Measurements from ENCODE around the gene PRMT9. TPM values are rescaled to one million over a fixed set of nuclear protein-coding genes. Genes with fewer than 3 reads are reported as not detected.

PRMT9 gene
- total and polyA plus RNA-seq, 10 of the 15 experiments (the other 5 are each of a cell fraction or from before 2014, with no cell fraction given) = 4.1 to 11.8 (median 7.6) TPM

DNA sequence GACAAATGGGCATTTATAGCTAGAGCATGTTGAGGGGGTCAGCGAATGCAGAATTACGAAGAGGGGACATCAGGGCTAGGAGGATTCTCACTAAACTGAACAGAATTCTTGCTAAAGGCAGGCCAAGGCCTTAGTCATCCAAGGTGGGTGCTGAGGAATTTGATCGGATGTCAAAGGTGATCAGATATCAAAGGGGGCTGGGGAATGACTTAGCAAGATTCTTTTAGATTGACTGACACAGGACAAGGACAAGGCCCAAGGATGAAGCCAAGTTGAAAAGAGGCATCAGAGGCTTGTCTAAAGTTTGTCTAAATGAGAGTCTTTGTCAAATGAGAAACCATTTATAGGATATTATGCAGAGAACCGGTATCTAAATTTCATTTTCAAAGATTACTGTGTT, 57.1 kb downstream of the PRMT9 start:
- TF ChIP-seq, protein P1, sequence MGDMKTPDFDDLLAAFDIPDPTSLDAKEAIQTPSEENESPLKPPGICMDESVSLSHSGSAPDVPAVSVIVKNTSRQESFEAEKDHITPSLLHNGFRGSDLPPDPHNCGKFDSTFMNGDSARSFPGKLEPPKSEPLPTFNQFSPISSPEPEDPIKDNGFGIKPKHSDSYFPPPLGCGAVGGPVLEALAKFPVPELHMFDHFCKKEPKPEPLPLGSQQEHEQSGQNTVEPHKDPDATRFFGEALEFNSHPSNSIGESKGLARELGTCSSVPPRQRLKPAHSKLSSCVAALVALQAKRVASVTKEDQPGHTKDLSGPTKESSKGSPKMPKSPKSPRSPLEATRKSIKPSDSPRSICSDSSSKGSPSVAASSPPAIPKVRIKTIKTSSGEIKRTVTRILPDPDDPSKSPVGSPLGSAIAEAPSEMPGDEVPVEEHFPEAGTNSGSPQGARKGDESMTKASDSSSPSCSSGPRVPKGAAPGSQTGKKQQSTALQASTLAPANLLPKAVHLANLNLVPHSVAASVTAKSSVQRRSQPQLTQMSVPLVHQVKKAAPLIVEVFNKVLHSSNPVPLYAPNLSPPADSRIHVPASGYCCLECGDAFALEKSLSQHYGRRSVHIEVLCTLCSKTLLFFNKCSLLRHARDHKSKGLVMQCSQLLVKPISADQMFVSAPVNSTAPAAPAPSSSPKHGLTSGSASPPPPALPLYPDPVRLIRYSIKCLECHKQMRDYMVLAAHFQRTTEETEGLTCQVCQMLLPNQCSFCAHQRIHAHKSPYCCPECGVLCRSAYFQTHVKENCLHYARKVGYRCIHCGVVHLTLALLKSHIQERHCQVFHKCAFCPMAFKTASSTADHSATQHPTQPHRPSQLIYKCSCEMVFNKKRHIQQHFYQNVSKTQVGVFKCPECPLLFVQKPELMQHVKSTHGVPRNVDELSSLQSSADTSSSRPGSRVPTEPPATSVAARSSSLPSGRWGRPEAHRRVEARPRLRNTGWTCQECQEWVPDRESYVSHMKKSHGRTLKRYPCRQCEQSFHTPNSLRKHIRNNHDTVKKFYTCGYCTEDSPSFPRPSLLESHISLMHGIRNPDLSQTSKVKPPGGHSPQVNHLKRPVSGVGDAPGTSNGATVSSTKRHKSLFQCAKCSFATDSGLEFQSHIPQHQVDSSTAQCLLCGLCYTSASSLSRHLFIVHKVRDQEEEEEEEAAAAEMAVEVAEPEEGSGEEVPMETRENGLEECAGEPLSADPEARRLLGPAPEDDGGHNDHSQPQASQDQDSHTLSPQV (IDR thresholded peaks at IDR 0.05) = no peak
- TF ChIP-seq TAF1 (IDR thresholded peaks at IDR 0.05; ENCODE audit: borderline replicate concordance, low read depth, low read length) = no peak
- no peak for TF ChIP-seq NFYA (IDR thresholded peaks at IDR 0.05; ENCODE audit: borderline replicate concordance, low read depth, low read length)
- TF ChIP-seq, protein P2, sequence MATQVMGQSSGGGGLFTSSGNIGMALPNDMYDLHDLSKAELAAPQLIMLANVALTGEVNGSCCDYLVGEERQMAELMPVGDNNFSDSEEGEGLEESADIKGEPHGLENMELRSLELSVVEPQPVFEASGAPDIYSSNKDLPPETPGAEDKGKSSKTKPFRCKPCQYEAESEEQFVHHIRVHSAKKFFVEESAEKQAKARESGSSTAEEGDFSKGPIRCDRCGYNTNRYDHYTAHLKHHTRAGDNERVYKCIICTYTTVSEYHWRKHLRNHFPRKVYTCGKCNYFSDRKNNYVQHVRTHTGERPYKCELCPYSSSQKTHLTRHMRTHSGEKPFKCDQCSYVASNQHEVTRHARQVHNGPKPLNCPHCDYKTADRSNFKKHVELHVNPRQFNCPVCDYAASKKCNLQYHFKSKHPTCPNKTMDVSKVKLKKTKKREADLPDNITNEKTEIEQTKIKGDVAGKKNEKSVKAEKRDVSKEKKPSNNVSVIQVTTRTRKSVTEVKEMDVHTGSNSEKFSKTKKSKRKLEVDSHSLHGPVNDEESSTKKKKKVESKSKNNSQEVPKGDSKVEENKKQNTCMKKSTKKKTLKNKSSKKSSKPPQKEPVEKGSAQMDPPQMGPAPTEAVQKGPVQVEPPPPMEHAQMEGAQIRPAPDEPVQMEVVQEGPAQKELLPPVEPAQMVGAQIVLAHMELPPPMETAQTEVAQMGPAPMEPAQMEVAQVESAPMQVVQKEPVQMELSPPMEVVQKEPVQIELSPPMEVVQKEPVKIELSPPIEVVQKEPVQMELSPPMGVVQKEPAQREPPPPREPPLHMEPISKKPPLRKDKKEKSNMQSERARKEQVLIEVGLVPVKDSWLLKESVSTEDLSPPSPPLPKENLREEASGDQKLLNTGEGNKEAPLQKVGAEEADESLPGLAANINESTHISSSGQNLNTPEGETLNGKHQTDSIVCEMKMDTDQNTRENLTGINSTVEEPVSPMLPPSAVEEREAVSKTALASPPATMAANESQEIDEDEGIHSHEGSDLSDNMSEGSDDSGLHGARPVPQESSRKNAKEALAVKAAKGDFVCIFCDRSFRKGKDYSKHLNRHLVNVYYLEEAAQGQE (IDR thresholded peaks at IDR 0.05; ENCODE audit: low read depth, low read length) = no peak
- no peak for TF ChIP-seq YBX1 (IDR thresholded peaks at IDR 0.05)
- no peak for TF ChIP-seq EZH2 (IDR thresholded peaks at IDR 0.05; ENCODE audit: borderline replicate concordance, control insufficient read depth, low read depth, low read length)
- no peak for TF ChIP-seq ZNF207 (IDR thresholded peaks at IDR 0.05; ENCODE audit: borderline replicate concordance)
- no peak for TF ChIP-seq MTA2 (IDR thresholded peaks at IDR 0.05; ENCODE audit: low read depth)
- no peak for TF ChIP-seq IRF4 (IDR thresholded peaks at IDR 0.05; ENCODE audit: low read depth, low read length)
- TF ChIP-seq NFIC (IDR thresholded peaks at IDR 0.05; ENCODE audit: low read depth, low read length) = no peak
- TF ChIP-seq TBL1XR1 (IDR thresholded peaks at IDR 0.05; ENCODE audit: low read depth, low read length) = no peak
- no peak for TF ChIP-seq ATF7 (IDR thresholded peaks at IDR 0.05; ENCODE audit: low read depth)
- TF ChIP-seq MTA3 (IDR thresholded peaks at IDR 0.05; ENCODE audit: borderline replicate concordance, low read length) = no peak
- no peak overlapping the region for H3K4me3 ChIP-seq
- POLR2A ChIA-PET = no interaction called here
- WGBS (ENCODE audit: insufficient coverage, insufficient replicate concordance, low lambda C conversion rate, missing lambda C conversion rate) = 95% methylated on average over 4 of the region's 4 CpGs
- H3K27ac ChIP-seq (ENCODE audit: control insufficient read depth, insufficient read depth) = no peak overlapping the region
- RAD21 ChIA-PET (ENCODE audit: unreplicated experiment) = no interaction called here
- FAIRE-seq = no peak
- CTCF ChIA-PET = interaction anchor here (0.7 to 1.0 kb wide), 3 partner anchors 56 to 238 kb away, joined by 3 to 4 read pairs (median 3); no protein-coding TSS in a partner anchor
- ATAC-seq = no peak
- H3K4me1 ChIP-seq (ENCODE audit: control insufficient read depth, insufficient read depth, low read length) = no peaks in the 10 kb centered on the region
- H3K9ac ChIP-seq (ENCODE audit: control insufficient read depth, insufficient read depth, low read length) = no peak overlapping the region
- no peaks in the 10 kb centered on the region for H4K20me1 ChIP-seq (ENCODE audit: control insufficient read depth, insufficient read depth)
- no peak for DNase-seq (ENCODE audit: low read depth, low spot score)
- peaks cover 1 to 16% of the 10 kb centered on the region in 2 experiments; a peak in 2 of 4 replicates for H3K36me3 ChIP-seq (ENCODE audit: control insufficient read depth in 2 of 2, insufficient read depth in 2 of 2, low read length in 1 of 2)
- SMC1A ChIA-PET (ENCODE audit: uncharacterized antibody, unreplicated experiment) = interaction anchor here (2.3 to 3.1 kb wide), 2 partner anchors 10 to 240 kb away, joined by 9 to 10 read pairs; partner anchors contain the start of gene TMEM184C
- H3K27me3 ChIP-seq (replicated peaks in 1 of 2; ENCODE audit: control insufficient read depth in 2 of 2, insufficient read depth in 2 of 2, low read length in 1 of 2) = no peaks in the 10 kb centered on the region
- no peak overlapping the region for H3K4me2 ChIP-seq (ENCODE audit: control insufficient read depth, insufficient read depth)
- in situ Hi-C loops (cut with MboI) = no loop called here
- no peaks in the 10 kb centered on the region for H3K9me3 ChIP-seq (replicated peaks; ENCODE audit: control insufficient read depth, insufficient read depth, low read length)
- intact Hi-C loops (cut with micrococcal nuclease; ENCODE audit: unreplicated experiment) = no loop called here
- H3K79me2 ChIP-seq (ENCODE audit: control insufficient read depth, insufficient read depth, low read length) = peaks cover 7% of the 10 kb centered on the region
- H2AFZ ChIP-seq (ENCODE audit: control insufficient read depth, low read depth, low read length) = no peak overlapping the region
- BruUV-seq (replicated peaks) = no TSS peak

All from GM12878 (cell line).